HCT116 (cell line): ENCODE results near the gene MT3. TPM values are rescaled to one million over a fixed set of nuclear protein-coding genes. Genes with fewer than 3 reads are reported as not detected.

Source experiments
- ATAC-seq: fragments of 200-7000 bp; cut with Tn5 transposase; 2 replicates; pipeline ENCODE4 v1.9.1; 2020; ENCODE audit warnings: mild to moderate bottlenecking, moderate library complexity
- BruUV-seq: library from RNA; stranded (reverse); fragments of 400-500 nt; replicated peaks from 2 replicates; lab custom pipeline; 2021; lab: Mats Ljungman, UMichigan
- CTCF ChIA-PET: fragments of 300-600 bp; sonication (Branson Sonifier 250); formaldehyde crosslinking; loops from one replicate; lab custom pipeline; 2021; ENCODE audit warnings: antibody characterized with exemption; lab: Charles Lee
- POLR2A ChIA-PET: fragments of 300-600, 350-600 bp; sonication (Branson Sonifier 250); formaldehyde crosslinking; loops from one replicate; lab custom pipeline; 2021; ENCODE audit warnings: antibody characterized with exemption; lab: Charles Lee
- RAD21 ChIA-PET, 2 experiments: fragments of 300-600 bp; sonication (Branson Sonifier 250); formaldehyde crosslinking; loops; one replicate each; lab custom pipeline; 2023; ENCODE audit warnings: low total read pairs in 2 of 2; ENCODE audit not compliant: uncharacterized antibody in 2 of 2, unreplicated experiment in 2 of 2, low non-redundant PET in 1 of 2; lab: Charles Lee
- DNase-seq: peaks from one replicate; pipeline ENCODE4 v3.0.0-alpha.2; 2010; ENCODE audit warnings: low read depth, low spot score
- H2AFZ ChIP-seq: fragments of 200-600 bp; shearing (Covaris generic), sonication (generic); 2 replicates; pipeline ENCODE4 v1.6.1; 2017; ENCODE audit warnings: low read depth, mixed run types, mixed read lengths, antibody characterized with exemption, low read length; ENCODE audit not compliant: poor library complexity, severe bottlenecking
- H3K27ac ChIP-seq: 2 replicates; pipeline ENCODE4 v1.5.1; 2012; ENCODE audit warnings: low read depth, low read length
- H3K27me3 ChIP-seq: fragments of 200-600 bp; sonication (generic); 2 replicates; pipeline ENCODE4 v1.6.1; 2016; ENCODE audit warnings: mixed run types, low read length, mixed read lengths; ENCODE audit not compliant: insufficient read depth
- H3K36me3 ChIP-seq, 2 experiments: fragments of 200-500 bp in 1 of 2; fragments of 200-600 bp in 1 of 2; sonication (Bioruptor generic) in 1 of 2; sonication (generic) in 1 of 2; 2 replicates each; pipeline versions ENCODE4 v1.5.1 to v1.6.1; 2014 to 2016; ENCODE audit warnings: low read length in 2 of 2, inconsistent platforms in 1 of 2, mixed read lengths in 1 of 2, mixed run types in 1 of 2; ENCODE audit not compliant: insufficient read depth in 2 of 2, control insufficient read depth in 1 of 2
- H3K4me1 ChIP-seq, 2 experiments: fragments of 200-600 bp in 1 of 2; sonication (generic) in 1 of 2; 2 replicates each; pipeline versions ENCODE4 v1.5.1 to v1.6.1; 2012 to 2017; ENCODE audit warnings: low read length in 2 of 2, inconsistent platforms in 1 of 2, mild to moderate bottlenecking in 1 of 2, mixed read lengths in 1 of 2, mixed run types in 1 of 2, moderate library complexity in 1 of 2; ENCODE audit not compliant: insufficient read depth in 2 of 2, control insufficient read depth in 1 of 2
- H3K4me2 ChIP-seq: fragments of 200-600 bp; sonication (generic); 2 replicates; pipeline ENCODE4 v1.6.1; 2017; ENCODE audit warnings: mixed run types, low read length, mixed read lengths
- H3K4me3 ChIP-seq, 2 experiments: fragments of 200-600 bp in 1 of 2; sonication (generic) in 1 of 2; replicated peaks in 1 of 2; 2 replicates each; pipeline ENCODE4 v1.5.1; 2011 to 2016; ENCODE audit warnings: low read length in 2 of 2, control low read depth in 1 of 2, low read depth in 1 of 2, mild to moderate bottlenecking in 1 of 2, mixed read lengths in 1 of 2, mixed run types in 1 of 2
- H3K79me2 ChIP-seq: fragments of 200-600 bp; sonication (generic); 2 replicates; pipeline ENCODE4 v1.6.1; 2017; ENCODE audit warnings: mild to moderate bottlenecking, mixed run types, low read length, moderate library complexity, mixed read lengths; ENCODE audit not compliant: insufficient read depth
- H3K9ac ChIP-seq: fragments of 200-600 bp; sonication (generic); 2 replicates; pipeline ENCODE4 v1.6.1; 2016; ENCODE audit warnings: low read length, mixed read lengths
- H3K9me2 ChIP-seq: fragments of 200-600 bp; sonication (generic), shearing (Covaris generic); 2 replicates; pipeline ENCODE4 v1.6.1; 2017; ENCODE audit warnings: mixed run types, mild to moderate bottlenecking, moderate library complexity; ENCODE audit not compliant: insufficient read depth
- H3K9me3 ChIP-seq, 2 experiments: fragments of 200-500 bp in 1 of 2; fragments of 200-600 bp in 1 of 2; sonication (Bioruptor generic) in 1 of 2; sonication (generic) in 1 of 2; 2 replicates each; pipeline ENCODE4 v1.6.1; 2014 to 2017; ENCODE audit warnings: low read length in 2 of 2, mixed read lengths in 2 of 2, inconsistent platforms in 1 of 2, low read depth in 1 of 2, mild to moderate bottlenecking in 1 of 2, mixed run types in 1 of 2, moderate library complexity in 1 of 2; ENCODE audit not compliant: control insufficient read depth in 1 of 2, insufficient read depth in 1 of 2
- H4K20me1 ChIP-seq: fragments of 200-600 bp; sonication (generic), shearing (Covaris generic); 2 replicates; pipeline ENCODE4 v1.6.1; 2017; ENCODE audit warnings: mixed run types, mild to moderate bottlenecking, moderate library complexity; ENCODE audit not compliant: insufficient read depth
- CBX3 ChIP-seq: IDR thresholded peaks from 2 replicates; pipeline ENCODE4 v1.6.1; 2012; ENCODE audit warnings: low read depth
- EGR1 ChIP-seq: IDR thresholded peaks from 2 replicates; pipeline ENCODE4 v1.6.1; 2012; ENCODE audit warnings: low read depth
- ELF1 ChIP-seq: IDR thresholded peaks from 2 replicates; pipeline ENCODE4 v1.6.1; 2012; ENCODE audit warnings: low read depth, borderline replicate concordance
- EZH2 ChIP-seq: fragments of 200-600 bp; sonication (generic); IDR thresholded peaks from 2 replicates; pipeline ENCODE4 v1.6.1; 2017; ENCODE audit warnings: antibody characterized with exemption, mixed run types
- JUND ChIP-seq: IDR thresholded peaks from 2 replicates; pipeline ENCODE4 v1.6.1; 2012
- POLR2A ChIP-seq: IDR thresholded peaks from 2 replicates; pipeline ENCODE4 v1.7.0; 2011; ENCODE audit warnings: borderline replicate concordance; ENCODE audit not compliant: insufficient read depth, insufficient read length; ENCODE audit errors: extremely low read depth
- POLR2AphosphoS5 ChIP-seq: IDR thresholded peaks from 2 replicates; pipeline ENCODE4 v1.6.1; 2011; ENCODE audit warnings: mild to moderate bottlenecking, low read depth, low read length, moderate library complexity
- RAD21 ChIP-seq: IDR thresholded peaks from 2 replicates; pipeline ENCODE4 v1.6.1; 2012; ENCODE audit warnings: low read depth, mild to moderate bottlenecking
- SIN3A ChIP-seq: IDR thresholded peaks from 2 replicates; pipeline ENCODE4 v1.6.1; 2012; ENCODE audit warnings: low read depth
- SRF ChIP-seq: IDR thresholded peaks from 2 replicates; pipeline ENCODE4 v1.6.1; 2012; ENCODE audit warnings: low read depth
- ZFX ChIP-seq: fragments of 450-650 bp; IDR thresholded peaks from 2 replicates; pipeline ENCODE4 v1.6.1; 2017
- intact Hi-C: fragments of 100-400 bp; cut with micrococcal nuclease; formaldehyde crosslinking; loops from 2 replicates; pipeline ENCODE4 v1.10.0; 2022
- total RNA-seq: library from RNA; stranded (reverse); gene quantifications from one replicate; pipeline ENCODE4 v1.2.1, GENCODE V29; 2021; ENCODE audit not compliant: unreplicated experiment
- TF ChIP-seq, protein P1 (sequence below), 3 experiments: fragments of 200-600 bp in 1 of 3; sonication (generic) in 1 of 3; IDR thresholded peaks in 2 of 3; conservative IDR thresholded peaks in 1 of 3; 2 replicates each; pipeline ENCODE4 v1.5.1; 2012 to 2017; ENCODE audit warnings: low read depth in 2 of 3, low read length in 2 of 3, antibody characterized with exemption in 1 of 3, borderline replicate concordance in 1 of 3, control low read depth in 1 of 3, mild to moderate bottlenecking in 1 of 3, mixed read lengths in 1 of 3, mixed run types in 1 of 3, moderate library complexity in 1 of 3; ENCODE audit not compliant: insufficient read depth in 1 of 3
- TF ChIP-seq, protein P2 (sequence below): IDR thresholded peaks from 2 replicates; pipeline ENCODE4 v1.6.1; 2012; ENCODE audit warnings: low read depth

MT3 gene
- total RNA-seq, 1 experiment from 2014 or later, result not detected

GRCh38 chr16:56631197-56631596, 41.9 kb downstream of the MT3 start (continued):
- TF ChIP-seq, protein P1, sequence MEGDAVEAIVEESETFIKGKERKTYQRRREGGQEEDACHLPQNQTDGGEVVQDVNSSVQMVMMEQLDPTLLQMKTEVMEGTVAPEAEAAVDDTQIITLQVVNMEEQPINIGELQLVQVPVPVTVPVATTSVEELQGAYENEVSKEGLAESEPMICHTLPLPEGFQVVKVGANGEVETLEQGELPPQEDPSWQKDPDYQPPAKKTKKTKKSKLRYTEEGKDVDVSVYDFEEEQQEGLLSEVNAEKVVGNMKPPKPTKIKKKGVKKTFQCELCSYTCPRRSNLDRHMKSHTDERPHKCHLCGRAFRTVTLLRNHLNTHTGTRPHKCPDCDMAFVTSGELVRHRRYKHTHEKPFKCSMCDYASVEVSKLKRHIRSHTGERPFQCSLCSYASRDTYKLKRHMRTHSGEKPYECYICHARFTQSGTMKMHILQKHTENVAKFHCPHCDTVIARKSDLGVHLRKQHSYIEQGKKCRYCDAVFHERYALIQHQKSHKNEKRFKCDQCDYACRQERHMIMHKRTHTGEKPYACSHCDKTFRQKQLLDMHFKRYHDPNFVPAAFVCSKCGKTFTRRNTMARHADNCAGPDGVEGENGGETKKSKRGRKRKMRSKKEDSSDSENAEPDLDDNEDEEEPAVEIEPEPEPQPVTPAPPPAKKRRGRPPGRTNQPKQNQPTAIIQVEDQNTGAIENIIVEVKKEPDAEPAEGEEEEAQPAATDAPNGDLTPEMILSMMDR (IDR thresholded peaks at IDR 0.05 in 2 of 3, conservative IDR thresholded peaks at IDR 0.05 in 1 of 3; ENCODE audit: borderline replicate concordance in 1 of 3, insufficient read depth in 1 of 3, low read depth in 2 of 3, low read length in 2 of 3), result no peak
- TF ChIP-seq POLR2A (no peak), RAD21 (no peak), SRF (no peak), CBX3 (no peak), POLR2AphosphoS5 (no peak), SIN3A (no peak)
- TF ChIP-seq, protein P2, sequence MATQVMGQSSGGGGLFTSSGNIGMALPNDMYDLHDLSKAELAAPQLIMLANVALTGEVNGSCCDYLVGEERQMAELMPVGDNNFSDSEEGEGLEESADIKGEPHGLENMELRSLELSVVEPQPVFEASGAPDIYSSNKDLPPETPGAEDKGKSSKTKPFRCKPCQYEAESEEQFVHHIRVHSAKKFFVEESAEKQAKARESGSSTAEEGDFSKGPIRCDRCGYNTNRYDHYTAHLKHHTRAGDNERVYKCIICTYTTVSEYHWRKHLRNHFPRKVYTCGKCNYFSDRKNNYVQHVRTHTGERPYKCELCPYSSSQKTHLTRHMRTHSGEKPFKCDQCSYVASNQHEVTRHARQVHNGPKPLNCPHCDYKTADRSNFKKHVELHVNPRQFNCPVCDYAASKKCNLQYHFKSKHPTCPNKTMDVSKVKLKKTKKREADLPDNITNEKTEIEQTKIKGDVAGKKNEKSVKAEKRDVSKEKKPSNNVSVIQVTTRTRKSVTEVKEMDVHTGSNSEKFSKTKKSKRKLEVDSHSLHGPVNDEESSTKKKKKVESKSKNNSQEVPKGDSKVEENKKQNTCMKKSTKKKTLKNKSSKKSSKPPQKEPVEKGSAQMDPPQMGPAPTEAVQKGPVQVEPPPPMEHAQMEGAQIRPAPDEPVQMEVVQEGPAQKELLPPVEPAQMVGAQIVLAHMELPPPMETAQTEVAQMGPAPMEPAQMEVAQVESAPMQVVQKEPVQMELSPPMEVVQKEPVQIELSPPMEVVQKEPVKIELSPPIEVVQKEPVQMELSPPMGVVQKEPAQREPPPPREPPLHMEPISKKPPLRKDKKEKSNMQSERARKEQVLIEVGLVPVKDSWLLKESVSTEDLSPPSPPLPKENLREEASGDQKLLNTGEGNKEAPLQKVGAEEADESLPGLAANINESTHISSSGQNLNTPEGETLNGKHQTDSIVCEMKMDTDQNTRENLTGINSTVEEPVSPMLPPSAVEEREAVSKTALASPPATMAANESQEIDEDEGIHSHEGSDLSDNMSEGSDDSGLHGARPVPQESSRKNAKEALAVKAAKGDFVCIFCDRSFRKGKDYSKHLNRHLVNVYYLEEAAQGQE, result no peak

DNA sequence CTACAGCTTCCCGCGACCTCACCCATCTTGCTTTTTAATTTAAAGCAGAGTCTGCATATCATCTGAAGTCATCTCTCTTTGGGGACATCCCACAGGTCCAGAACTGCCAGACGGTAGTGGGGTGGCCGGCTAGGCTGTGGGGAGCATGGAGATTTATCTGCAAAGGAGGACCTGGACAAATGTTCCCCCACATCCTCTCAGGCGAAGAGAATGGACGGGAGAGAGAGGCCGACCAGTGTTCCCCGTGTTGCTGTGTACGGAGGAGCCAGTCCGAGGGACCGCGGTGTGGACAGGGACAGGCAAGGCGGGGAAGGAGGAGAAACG, 42.5 kb downstream of the MT3 start:
- RAD21 ChIA-PET, result no interaction called here
- H3K4me1 ChIP-seq, result peaks cover 7 to 26% of the 10 kb centered on the region in 2 experiments
- no TSS peak for BruUV-seq
- H4K20me1 ChIP-seq, result no peaks in the 10 kb centered on the region
- intact Hi-C loops, result no loop called here
- H3K27ac ChIP-seq, result no peak overlapping the region
- no peaks in the 10 kb centered on the region for H3K36me3 ChIP-seq
- TF ChIP-seq EZH2, result no peak
- no peak for TF ChIP-seq ELF1
- TF ChIP-seq, protein P2, result no peak
- TF ChIP-seq EGR1, result no peak
- no peak for TF ChIP-seq ZFX
- TF ChIP-seq POLR2AphosphoS5, result no peak
- TF ChIP-seq, protein P1 (IDR thresholded peaks at IDR 0.05 in 2 of 3, conservative IDR thresholded peaks at IDR 0.05 in 1 of 3; ENCODE audit: borderline replicate concordance in 1 of 3, insufficient read depth in 1 of 3, low read depth in 2 of 3, low read length in 2 of 3), result no peak
- no peak for TF ChIP-seq SIN3A
- no peak for TF ChIP-seq JUND
- TF ChIP-seq, all 23 proteins: peak for 0
- Histone ChIP-seq H3K9ac (no peak overlapping the region), H3K27me3 (no peaks in the 10 kb centered on the region), H3K4me3 (no peak overlapping the region), H3K4me2 (no peak overlapping the region), H3K9me2 (no peaks in the 10 kb centered on the region), H3K9me3 (no peaks in the 10 kb centered on the region), H3K79me2 (peaks cover 1% of the 10 kb centered on the region; the same call in 1 of the 2 replicates), H2AFZ (no peak overlapping the region)
- CTCF ChIA-PET, result no interaction called here
- POLR2A ChIA-PET, result no interaction called here
- no peak for ATAC-seq
- no peak for DNase-seq
